Measurements from ENCODE around the gene RPRD1A.

- TF ChIP-seq, protein P1, sequence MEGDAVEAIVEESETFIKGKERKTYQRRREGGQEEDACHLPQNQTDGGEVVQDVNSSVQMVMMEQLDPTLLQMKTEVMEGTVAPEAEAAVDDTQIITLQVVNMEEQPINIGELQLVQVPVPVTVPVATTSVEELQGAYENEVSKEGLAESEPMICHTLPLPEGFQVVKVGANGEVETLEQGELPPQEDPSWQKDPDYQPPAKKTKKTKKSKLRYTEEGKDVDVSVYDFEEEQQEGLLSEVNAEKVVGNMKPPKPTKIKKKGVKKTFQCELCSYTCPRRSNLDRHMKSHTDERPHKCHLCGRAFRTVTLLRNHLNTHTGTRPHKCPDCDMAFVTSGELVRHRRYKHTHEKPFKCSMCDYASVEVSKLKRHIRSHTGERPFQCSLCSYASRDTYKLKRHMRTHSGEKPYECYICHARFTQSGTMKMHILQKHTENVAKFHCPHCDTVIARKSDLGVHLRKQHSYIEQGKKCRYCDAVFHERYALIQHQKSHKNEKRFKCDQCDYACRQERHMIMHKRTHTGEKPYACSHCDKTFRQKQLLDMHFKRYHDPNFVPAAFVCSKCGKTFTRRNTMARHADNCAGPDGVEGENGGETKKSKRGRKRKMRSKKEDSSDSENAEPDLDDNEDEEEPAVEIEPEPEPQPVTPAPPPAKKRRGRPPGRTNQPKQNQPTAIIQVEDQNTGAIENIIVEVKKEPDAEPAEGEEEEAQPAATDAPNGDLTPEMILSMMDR (IDR thresholded peaks at IDR 0.05), result no peak
- TF ChIP-seq POLR2A (IDR thresholded peaks at IDR 0.05), result no peak
Measured at GRCh38 chr18:36047521-36047920, 19.8 kb downstream of the RPRD1A start.
